Upper lobe of right lung (tissue), 1 donor: Measurements from ENCODE around the gene FHOD3. TPM values are rescaled to one million over a fixed set of nuclear protein-coding genes. Genes with fewer than 3 reads are reported as not detected.

Experiments used
- ATAC-seq: fragments of 200-7000 bp; cut with Tn5 transposase; one replicate; pipeline ENCODE4 v1.9.1; 2020; ENCODE audit warnings: mild to moderate bottlenecking, moderate library complexity
- DNase-seq: peaks from one replicate; pipeline ENCODE4 v3.0.0-alpha.2; 2020
- H3K27ac ChIP-seq: fragments of 200-600 bp; one replicate; pipeline ENCODE4 v1.8.0; 2022
- H3K27me3 ChIP-seq: fragments of 200-600 bp; one replicate; pipeline ENCODE4 v1.8.0; 2022; ENCODE audit warnings: mild to moderate bottlenecking
- H3K36me3 ChIP-seq: fragments of 200-600 bp; one replicate; pipeline ENCODE4 v1.8.0; 2022
- H3K4me1 ChIP-seq: fragments of 200-600 bp; one replicate; pipeline ENCODE4 v1.8.0; 2022
- H3K4me3 ChIP-seq: fragments of 200-600 bp; one replicate; pipeline ENCODE4 v1.8.0; 2022; ENCODE audit warnings: mild to moderate bottlenecking
- H3K9me3 ChIP-seq: fragments of 200-600 bp; one replicate; pipeline ENCODE4 v1.8.0; 2022
- CTCF ChIP-seq: fragments of 200-600 bp; IDR thresholded peaks from one replicate; pipeline ENCODE4 v1.8.0; 2022; ENCODE audit warnings: antibody characterized with exemption
- intact Hi-C: fragments of 100-400 bp; cut with DNase I; formaldehyde crosslinking; loops from one replicate; pipeline ENCODE4 v1.11.0; 2022
- long read RNA-seq: library from polyadenylated mRNA; unstranded; transcript quantifications from one replicate; pipeline ENCODE4 v2.0.0, GENCODE V29; 2021
- total RNA-seq: library from RNA; stranded (reverse); fragmentation: NEBNext Ultra II Directional; extraction: Animal tissue kit (Norgen Biotek cat#: 25700); gene quantifications from one replicate; pipeline ENCODE4 v1.2.1, GENCODE V29; 2021
- donor health status: DM: no; HTN: yes; CAD: no; lungs with severe emphysema.

Gene FHOD3
- total RNA-seq, result 1.9 TPM
- long read RNA-seq, result 0 reads

- H3K9me3 ChIP-seq, result no peaks in the 10 kb centered on the region
- H3K4me3 ChIP-seq, result peak within 1 kb of the TSS; percentile 54
- intact Hi-C loops, result loop anchor here (10.0 kb wide), 1 partner anchor 267 kb away; no protein-coding TSS in a partner anchor
- H3K4me1 ChIP-seq, result peaks cover 17% of the 10 kb centered on the region
- peak; percentile 85 for ATAC-seq
- no peaks in the 10 kb centered on the region for H3K36me3 ChIP-seq
- no peak for TF ChIP-seq CTCF
- DNase-seq, result peak; percentile 76
- no peak within 1 kb of the TSS for H3K27ac ChIP-seq
- H3K27me3 ChIP-seq, result peaks cover 52% of the 10 kb centered on the region
These were observed at the start of gene FHOD3 for GRCh38 chr18:36297417-36298125. TSS of gene FHOD3 (plus strand) at chr18:36297713. CDS start at chr18:36297836, 123 bp downstream.

GRCh38 chr18:36249392-36249791 lies 48.1 kb upstream of the FHOD3 start:
- Histone ChIP-seq H3K4me3 (no peak overlapping the region), H3K27ac (no peak overlapping the region), H3K4me1 (no peaks in the 10 kb centered on the region), H3K9me3 (no peaks in the 10 kb centered on the region), H3K36me3 (no peaks in the 10 kb centered on the region), H3K27me3 (no peaks in the 10 kb centered on the region)
- intact Hi-C loops, result no loop called here
- ATAC-seq, result no peak
- no peak for TF ChIP-seq CTCF
- no peak for DNase-seq

- intact Hi-C loops, result no loop called here
- no peaks in the 10 kb centered on the region for H3K36me3 ChIP-seq
- ATAC-seq, result no peak
- no peaks in the 10 kb centered on the region for H3K4me1 ChIP-seq
- DNase-seq, result no peak
- H3K4me3 ChIP-seq, result no peak overlapping the region
- no peaks in the 10 kb centered on the region for H3K9me3 ChIP-seq
- TF ChIP-seq CTCF, result no peak
- no peak overlapping the region for H3K27ac ChIP-seq
- no peaks in the 10 kb centered on the region for H3K27me3 ChIP-seq
These were observed 46.7 kb upstream of the FHOD3 start for GRCh38 chr18:36250827-36251226.

GRCh38 chr18:36255072-36255698 lies 42.3 kb upstream of the FHOD3 start:
- no peak for TF ChIP-seq CTCF
- intact Hi-C loops, result no loop called here
- Histone ChIP-seq H3K27ac (no peak overlapping the region), H3K27me3 (no peaks in the 10 kb centered on the region), H3K4me3 (no peak overlapping the region), H3K9me3 (no peaks in the 10 kb centered on the region), H3K36me3 (no peaks in the 10 kb centered on the region), H3K4me1 (no peaks in the 10 kb centered on the region)
- DNase-seq (no peak), ATAC-seq (no peak)

- H3K27me3 ChIP-seq, result no peaks in the 10 kb centered on the region
- H3K4me3 ChIP-seq, result no peak overlapping the region
- intact Hi-C loops, result no loop called here
- H3K9me3 ChIP-seq, result no peaks in the 10 kb centered on the region
- H3K4me1 ChIP-seq, result no peaks in the 10 kb centered on the region
- no peak overlapping the region for H3K27ac ChIP-seq
- DNase-seq, result no peak
- no peak for TF ChIP-seq CTCF
- no peak for ATAC-seq
- H3K36me3 ChIP-seq, result no peaks in the 10 kb centered on the region
These were observed 41.4 kb upstream of the FHOD3 start for GRCh38 chr18:36256094-36256493.
